GM12878 (cell line): ENCODE measurements around the gene POTEI. TPM values are rescaled to one million over a fixed set of nuclear protein-coding genes. Genes with fewer than 3 reads are reported as not detected.
"Not testable (repeated sequence)": the region's sequence is repeated elsewhere in the genome, so short reads cannot be mapped to it uniquely, and the experiment has no call there.

ENCODE experiments used
- ATAC-seq: fragments of 200-7000 bp; cut with Tn5 transposase; 3 replicates; pipeline ENCODE4 v1.9.1; 2020; ENCODE audit warnings: mild to moderate bottlenecking, moderate library complexity
- BruUV-seq: library from RNA; stranded (reverse); fragments of 400-500 nt; replicated peaks from 2 replicates; lab custom pipeline; 2021; lab: Mats Ljungman, UMichigan
- CTCF ChIA-PET: fragments of 300-600 bp; sonication (Branson Sonifier 250); formaldehyde crosslinking; extraction: SDS; loops from one replicate; lab custom pipeline; 2021; ENCODE audit warnings: inconsistent platforms; lab: Yijun Ruan, JAX
- POLR2A ChIA-PET: fragments of 350-600 bp; formaldehyde crosslinking; extraction: SDS; loops from one replicate; lab custom pipeline; 2021; ENCODE audit warnings: inconsistent platforms; lab: Charles Lee
- RAD21 ChIA-PET: fragments of 300-600 bp; sonication (Branson Sonifier 250); formaldehyde crosslinking; loops from one replicate; lab custom pipeline; 2023; ENCODE audit warnings: antibody characterized with exemption; ENCODE audit not compliant: unreplicated experiment; lab: Charles Lee
- SMC1A ChIA-PET: fragments of 300-600 bp; sonication (Branson Sonifier 250); formaldehyde crosslinking; loops from one replicate; lab custom pipeline; 2023; ENCODE audit not compliant: unreplicated experiment, uncharacterized antibody; lab: Charles Lee
- DNase-seq: peaks from one replicate; pipeline ENCODE4 v3.0.0-alpha.2; 2011; ENCODE audit warnings: low read depth, low spot score
- FAIRE-seq: peaks from 3 replicates; lab custom pipeline; 2011; peaks lifted over from hg19 to GRCh38; lab: Jason Lieb, UNC
- H2AFZ ChIP-seq: 2 replicates; pipeline ENCODE4 v1.6.0; 2011; ENCODE audit warnings: low read depth, low read length, control low read depth; ENCODE audit not compliant: control insufficient read depth
- H3K27ac ChIP-seq: 2 replicates; pipeline ENCODE4 v1.5.1; 2011; ENCODE audit warnings: control low read depth; ENCODE audit not compliant: control insufficient read depth, insufficient read depth
- H3K27me3 ChIP-seq, 2 experiments: replicated peaks in 1 of 2; 2 replicates each; pipeline versions ENCODE4 v1.6.0 to v1.6.1; 2011; ENCODE audit warnings: low read length in 1 of 2; ENCODE audit not compliant: control insufficient read depth in 2 of 2, insufficient read depth in 2 of 2
- H3K36me3 ChIP-seq, 2 experiments: 2 replicates each; pipeline ENCODE4 v1.5.1; 2011; ENCODE audit warnings: low read length in 1 of 2; ENCODE audit not compliant: control insufficient read depth in 2 of 2, insufficient read depth in 2 of 2
- H3K4me1 ChIP-seq: 2 replicates; pipeline ENCODE4 v1.6.1; 2011; ENCODE audit warnings: mild to moderate bottlenecking, low read length, moderate library complexity, mixed read lengths; ENCODE audit not compliant: control insufficient read depth, insufficient read depth
- H3K4me2 ChIP-seq: 2 replicates; pipeline ENCODE4 v1.6.0; 2011; ENCODE audit warnings: control low read depth; ENCODE audit not compliant: control insufficient read depth, insufficient read depth
- H3K4me3 ChIP-seq: fragments of 200-600 bp; sonication (generic); 2 replicates; pipeline ENCODE4 v1.5.1; 2016
- H3K79me2 ChIP-seq: 2 replicates; pipeline ENCODE4 v1.6.0; 2011; ENCODE audit warnings: low read length; ENCODE audit not compliant: control insufficient read depth, insufficient read depth
- H3K9ac ChIP-seq: 2 replicates; pipeline ENCODE4 v1.8.0; 2011; ENCODE audit warnings: low read length, control low read depth, mixed read lengths; ENCODE audit not compliant: control insufficient read depth, insufficient read depth
- H3K9me3 ChIP-seq: replicated peaks from 3 replicates; pipeline ENCODE4 v1.5.1; 2011; ENCODE audit warnings: mild to moderate bottlenecking, low read length; ENCODE audit not compliant: control insufficient read depth, insufficient read depth
- H4K20me1 ChIP-seq: 2 replicates; pipeline ENCODE4 v1.6.0; 2011; ENCODE audit not compliant: control insufficient read depth, insufficient read depth
- WGBS: methylation state at CpG from one replicate; pipeline ENCODE4 v1.1.6; 2016; ENCODE audit warnings: low lambda C conversion rate; ENCODE audit not compliant: insufficient replicate concordance, insufficient coverage; ENCODE audit errors: missing lambda C conversion rate; 5-methylcytosine and 5-hydroxymethylcytosine counted together
- in situ Hi-C: fragments of 300-500 bp; cut with MboI; formaldehyde crosslinking; loops from 9 replicates; pipeline ENCODE4 v1.14.3; 2018; ENCODE audit warnings: mixed read lengths
- intact Hi-C: fragments of 100-400 bp; cut with micrococcal nuclease; formaldehyde crosslinking; loops from one replicate; pipeline ENCODE4 v1.14.2; 2022; ENCODE audit not compliant: unreplicated experiment
- polyA plus RNA-seq, 11 experiments: library from polyadenylated mRNA; depleted of rRNA in 4 of 11; unstranded in 6 of 11; stranded (reverse) in 5 of 11; fragments of >200 nt; fragmentation: Nextera tagmentation in 4 of 11; fragmentation: Illumina TruSeq in 1 of 11; extraction: Ambion mirVana in 4 of 11; extraction: Trizol in 1 of 11; gene quantifications; 1 replicate in 1 of 11; 2 replicates in 10 of 11; pipeline versions ENCODE4 v1.2.1 to v1.2.3, GENCODE V29; 2011 to 2016; ENCODE audit warnings: inconsistent platforms in 2 of 11, missing spikeins in 2 of 11, low read depth in 1 of 11
- total RNA-seq, 4 experiments: library from RNA; depleted of rRNA in 3 of 4; stranded (reverse); fragments of >200 nt in 3 of 4; fragmentation: Illumina TruSeq in 1 of 4; extraction: Trizol in 1 of 4; gene quantifications; 2 replicates each; pipeline versions ENCODE4 v1.2.1 to v1.2.3, GENCODE V29; 2013 to 2021

The POTEI gene
- total and polyA plus RNA-seq, 10 of the 15 experiments (the other 5 are each of a cell fraction or from before 2014, with no cell fraction given): 0.03 to 0.13 (median 0.06) TPM; not detected in 3

GRCh38 chr2:130549475-130549874, 40.3 kb upstream of the POTEI start:
- CTCF ChIA-PET, in situ Hi-C loops, SMC1A ChIA-PET, POLR2A ChIA-PET, H3K9me3 ChIP-seq, H3K4me1 ChIP-seq, BruUV-seq, RAD21 ChIA-PET, H3K9ac ChIP-seq, H3K27ac ChIP-seq, H3K79me2 ChIP-seq, DNase-seq, H3K4me2 ChIP-seq, H3K27me3 ChIP-seq, H4K20me1 ChIP-seq, FAIRE-seq, intact Hi-C loops, H2AFZ ChIP-seq, ATAC-seq, H3K4me3 ChIP-seq, H3K36me3 ChIP-seq: not testable (repeated sequence)
- WGBS: no CpG with 5 or more reads among the region's 27 CpGs

DNA sequence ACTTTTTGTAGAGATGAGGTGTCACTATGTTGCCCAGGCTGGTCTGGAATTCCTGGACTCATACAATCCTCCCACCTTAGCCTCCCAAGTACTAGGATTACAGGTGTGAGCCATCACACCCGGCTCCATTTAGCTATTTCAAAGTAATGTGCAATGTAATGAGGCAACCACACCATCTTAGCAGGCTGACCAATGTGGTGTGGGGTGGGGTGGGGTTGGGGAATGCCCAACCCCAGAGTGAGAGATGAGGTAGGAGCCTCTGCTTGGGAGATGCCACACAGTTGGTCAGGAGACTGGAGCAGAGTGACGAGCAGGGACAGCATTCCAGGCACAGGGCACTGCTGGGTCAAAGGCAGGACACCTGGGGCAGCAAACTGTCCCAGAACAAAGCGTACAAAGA, 39.3 kb upstream of the POTEI start:
- RAD21 ChIA-PET, H3K36me3 ChIP-seq, CTCF ChIA-PET, intact Hi-C loops, H3K27me3 ChIP-seq, H3K27ac ChIP-seq, H3K4me1 ChIP-seq, DNase-seq, BruUV-seq, SMC1A ChIA-PET, H3K4me3 ChIP-seq, in situ Hi-C loops, H3K9ac ChIP-seq, H3K79me2 ChIP-seq, H3K9me3 ChIP-seq, FAIRE-seq, H2AFZ ChIP-seq, POLR2A ChIA-PET, H4K20me1 ChIP-seq, H3K4me2 ChIP-seq: not testable (repeated sequence)
- peak; percentile 33; the same call in 1 of the 3 replicates for ATAC-seq
- no CpG with 5 or more reads among the region's 3 CpGs for WGBS

GRCh38 chr2:130544978-130545377, 35.9 kb upstream of the POTEI start:
- RAD21 ChIA-PET, H4K20me1 ChIP-seq, H3K4me3 ChIP-seq, H3K79me2 ChIP-seq, H3K4me2 ChIP-seq, FAIRE-seq, SMC1A ChIA-PET, POLR2A ChIA-PET, H3K27me3 ChIP-seq, intact Hi-C loops, BruUV-seq, H3K36me3 ChIP-seq, H3K4me1 ChIP-seq, in situ Hi-C loops, DNase-seq, H3K27ac ChIP-seq, H3K9ac ChIP-seq, H3K9me3 ChIP-seq, H2AFZ ChIP-seq, CTCF ChIA-PET, ATAC-seq: not testable (repeated sequence)
- no CpG with 5 or more reads among the region's 5 CpGs for WGBS

DNA sequence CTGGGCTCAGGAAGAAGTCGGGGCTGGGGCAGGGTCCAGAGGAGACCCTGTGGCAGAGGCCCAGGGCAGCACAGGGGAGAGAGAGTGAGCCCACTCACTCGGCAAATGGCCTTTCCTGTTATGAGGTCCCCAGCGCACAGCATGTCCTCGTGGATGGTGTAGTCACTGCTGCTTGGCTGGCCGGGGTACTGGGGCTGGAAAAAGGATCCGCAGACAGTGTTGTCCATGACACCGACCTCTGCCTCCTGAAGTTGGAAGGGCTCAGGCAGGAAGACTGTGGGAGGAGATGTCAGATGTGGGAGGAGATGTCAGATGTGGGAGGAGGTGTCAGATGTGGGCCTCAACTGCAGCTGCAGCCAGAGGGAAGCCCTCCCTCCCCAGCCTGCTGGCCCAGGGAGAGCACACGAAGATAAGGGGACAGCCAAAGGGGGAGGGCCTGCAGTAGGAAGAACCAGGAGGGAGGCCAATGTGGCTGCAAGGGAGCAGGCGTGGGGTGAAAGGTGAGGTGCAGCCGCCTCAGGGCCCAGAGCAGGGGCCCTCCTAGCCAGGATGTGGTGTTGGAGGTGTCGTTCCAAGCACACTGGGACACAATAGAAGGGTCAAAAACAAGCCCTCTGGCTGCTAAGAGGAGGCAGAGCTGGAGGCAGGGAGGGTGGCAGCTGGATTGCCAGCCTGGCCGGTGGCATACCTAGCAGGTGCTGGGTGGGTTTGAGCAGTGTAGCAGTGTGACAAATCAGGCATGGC, 34.8 kb upstream of the POTEI start:
- H3K9me3 ChIP-seq, POLR2A ChIA-PET, in situ Hi-C loops, H3K4me2 ChIP-seq, H4K20me1 ChIP-seq, H3K9ac ChIP-seq, H3K27me3 ChIP-seq, CTCF ChIA-PET, DNase-seq, SMC1A ChIA-PET, RAD21 ChIA-PET, BruUV-seq, H3K4me3 ChIP-seq, H3K36me3 ChIP-seq, H3K79me2 ChIP-seq, H3K27ac ChIP-seq, H3K4me1 ChIP-seq, intact Hi-C loops, H2AFZ ChIP-seq: not testable (repeated sequence)
- no CpG with 5 or more reads among the region's 12 CpGs for WGBS
- FAIRE-seq (peak; percentile 66), ATAC-seq (peak; percentile 18; the same call in 2 of the 3 replicates)
